Body of pancreas (tissue), 4 donors: ENCODE results near the gene TRPV6. TPM values are rescaled to one million over a fixed set of nuclear protein-coding genes. Genes with fewer than 3 reads are reported as not detected.

Experiments used
- ATAC-seq: fragments of 150-250 bp; one replicate; pipeline ENCODE4 v1.9.1; 2016
- DNase-seq, 4 donors: peaks; one replicate each; pipeline ENCODE4 v3.0.0-alpha.2; 2019
- H3K27ac ChIP-seq, 4 donors: fragments of 200-600 bp; sonication (generic); 1 replicate in 3 of 4; 2 replicates in 1 of 4; pipeline versions ENCODE4 v1.5.1 to v1.6.1; 2016 to 2019; ENCODE audit warnings: mild to moderate bottlenecking in 1 of 4, mixed read lengths in 1 of 4, moderate library complexity in 1 of 4
- H3K27me3 ChIP-seq, 2 donors: fragments of 200-600 bp; sonication (generic); one replicate each; pipeline ENCODE4 v1.6.0; 2016; ENCODE audit warnings: mild to moderate bottlenecking in 1 of 2
- H3K36me3 ChIP-seq, 2 donors: fragments of 200-600 bp; sonication (generic); replicated peaks in 1 of 2; 2 replicates each; pipeline ENCODE4 v1.5.1; 2016; ENCODE audit warnings: low read depth in 2 of 2; ENCODE audit not compliant: insufficient read depth in 1 of 2
- H3K4me1 ChIP-seq: fragments of 200-600 bp; sonication (generic); one replicate; pipeline ENCODE4 v1.6.0; 2016
- H3K4me3 ChIP-seq, 2 donors: fragments of 200-600 bp; sonication (generic); 1 replicate in 1 of 2; 2 replicates in 1 of 2; pipeline ENCODE4 v1.5.1; 2016 to 2019
- H3K9me3 ChIP-seq, 3 donors: fragments of 200-600 bp; sonication (generic); 1 replicate in 2 of 3; 2 replicates in 1 of 3; pipeline ENCODE4 v1.5.1; 2016
- CTCF ChIP-seq, 7 experiments: fragments of 450-650 bp in 4 of 7; fragments of 200-600 bp in 3 of 7; sonication (generic) in 3 of 7; IDR thresholded peaks; one replicate each; pipeline ENCODE4 v1.5.1; 2016 to 2019; ENCODE audit warnings: antibody characterized with exemption in 7 of 7
- POLR2A ChIP-seq, 3 donors: fragments of 450-650 bp; IDR thresholded peaks; one replicate each; pipeline ENCODE4 v1.6.1; 2016; ENCODE audit warnings: antibody characterized with exemption in 3 of 3, mild to moderate bottlenecking in 2 of 3
- WGBS, 2 donors: methylation state at CpG; one replicate each; pipeline ENCODE4 v1.1.5; 2017; 5-methylcytosine and 5-hydroxymethylcytosine counted together
- intact Hi-C: fragments of 100-400 bp; cut with DNase I; formaldehyde crosslinking; loops from one replicate; pipeline ENCODE4 v1.15.1; 2023
- total RNA-seq, 2 donors: library from RNA; depleted of rRNA; stranded (reverse); fragments of >200 nt; gene quantifications; one replicate each; pipeline ENCODE4 v1.1.0, GENCODE V29; 2016

The TRPV6 gene
- total RNA-seq, 2 donors from 2014 or later: 61.7 to 110 TPM

GRCh38 chr7:142847353-142847752 is 38.2 kb downstream of the TRPV6 start:
- Histone ChIP-seq H3K4me3 (no peak overlapping the region), H3K27ac (no peak overlapping the region), H3K9me3 (no peaks in the 10 kb centered on the region), H3K27me3 (no peaks in the 10 kb centered on the region), H3K4me1 (peaks cover 4% of the 10 kb centered on the region), H3K36me3 (no peaks in the 10 kb centered on the region)
- ATAC-seq: no peak
- intact Hi-C loops: no loop called here
- TF ChIP-seq CTCF (IDR thresholded peaks at IDR 0.05): no peak
- no peak for TF ChIP-seq POLR2A (IDR thresholded peaks at IDR 0.05)
- WGBS, 2 donors: 80 to 85% methylated on average over 2 of the region's 2 CpGs
- no peak for DNase-seq

GRCh38 chr7:142842251-142842766 is 43.2 kb downstream of the TRPV6 start:
- WGBS, 2 donors: 19 to 26% methylated on average over 1 of the region's 1 CpG
- ATAC-seq (no peak), DNase-seq (no peak)
- TF ChIP-seq CTCF (IDR thresholded peaks at IDR 0.05): no peak
- TF ChIP-seq POLR2A (IDR thresholded peaks at IDR 0.05): no peak
- intact Hi-C loops: no loop called here
- H3K9me3 ChIP-seq: no peaks in the 10 kb centered on the region
- no peak overlapping the region for H3K27ac ChIP-seq
- H3K4me3 ChIP-seq: no peak overlapping the region
- H3K36me3 ChIP-seq: no peaks in the 10 kb centered on the region
- H3K27me3 ChIP-seq: no peaks in the 10 kb centered on the region
- peaks cover 8% of the 10 kb centered on the region for H3K4me1 ChIP-seq

GRCh38 chr7:142838461-142839213 is 46.9 kb downstream of the TRPV6 start:
- TF ChIP-seq CTCF (IDR thresholded peaks at IDR 0.05) (no peak), POLR2A (IDR thresholded peaks at IDR 0.05) (no peak)
- no peak for ATAC-seq
- 70 to 72% methylated on average over 4 of the region's 4 CpGs for WGBS, 2 donors

GRCh38 chr7:142836426-142836825 is 49.1 kb downstream of the TRPV6 start:
- no peaks in the 10 kb centered on the region for H3K4me1 ChIP-seq
- DNase-seq: no peak
- no peak for ATAC-seq
- H3K27ac ChIP-seq: no peak overlapping the region
- no peaks in the 10 kb centered on the region for H3K9me3 ChIP-seq
- H3K36me3 ChIP-seq: no peaks in the 10 kb centered on the region
- no peak overlapping the region for H3K4me3 ChIP-seq
- 88 to 91% methylated on average over 3 of the region's 3 CpGs for WGBS, 2 donors
- intact Hi-C loops: no loop called here
- H3K27me3 ChIP-seq: no peaks in the 10 kb centered on the region
- no peak for TF ChIP-seq POLR2A (IDR thresholded peaks at IDR 0.05)
- TF ChIP-seq CTCF (IDR thresholded peaks at IDR 0.05): no peak

More at GRCh38 chr7:142838461-142839213, 46.9 kb downstream of the TRPV6 start:
- no peaks in the 10 kb centered on the region for H3K36me3 ChIP-seq
- H3K9me3 ChIP-seq: no peaks in the 10 kb centered on the region
- H3K4me1 ChIP-seq: peaks cover 8% of the 10 kb centered on the region
- H3K27me3 ChIP-seq: no peaks in the 10 kb centered on the region
- intact Hi-C loops: no loop called here
- H3K4me3 ChIP-seq: no peak overlapping the region
- no peak for DNase-seq
- no peak overlapping the region for H3K27ac ChIP-seq

GRCh38 chr7:142835487-142835886 is 50.1 kb downstream of the TRPV6 start:
- 35 to 37% methylated on average over 3 of the region's 3 CpGs for WGBS, 2 donors
- no peaks in the 10 kb centered on the region for H3K9me3 ChIP-seq
- no peak for TF ChIP-seq POLR2A (IDR thresholded peaks at IDR 0.05)
- TF ChIP-seq CTCF (IDR thresholded peaks at IDR 0.05): no peak
- H3K4me3 ChIP-seq: no peak overlapping the region
- DNase-seq (no peak), ATAC-seq (no peak)
- intact Hi-C loops: no loop called here
- no peaks in the 10 kb centered on the region for H3K27me3 ChIP-seq
- no peaks in the 10 kb centered on the region for H3K4me1 ChIP-seq
- H3K36me3 ChIP-seq: no peaks in the 10 kb centered on the region
- no peak overlapping the region for H3K27ac ChIP-seq
